Measurements from ENCODE around the gene USF1.
"Not testable (repeated sequence)": the region's sequence is repeated elsewhere in the genome, so short reads cannot be mapped to it uniquely, and the experiment has no call there.

- TF ChIP-seq, protein P1, sequence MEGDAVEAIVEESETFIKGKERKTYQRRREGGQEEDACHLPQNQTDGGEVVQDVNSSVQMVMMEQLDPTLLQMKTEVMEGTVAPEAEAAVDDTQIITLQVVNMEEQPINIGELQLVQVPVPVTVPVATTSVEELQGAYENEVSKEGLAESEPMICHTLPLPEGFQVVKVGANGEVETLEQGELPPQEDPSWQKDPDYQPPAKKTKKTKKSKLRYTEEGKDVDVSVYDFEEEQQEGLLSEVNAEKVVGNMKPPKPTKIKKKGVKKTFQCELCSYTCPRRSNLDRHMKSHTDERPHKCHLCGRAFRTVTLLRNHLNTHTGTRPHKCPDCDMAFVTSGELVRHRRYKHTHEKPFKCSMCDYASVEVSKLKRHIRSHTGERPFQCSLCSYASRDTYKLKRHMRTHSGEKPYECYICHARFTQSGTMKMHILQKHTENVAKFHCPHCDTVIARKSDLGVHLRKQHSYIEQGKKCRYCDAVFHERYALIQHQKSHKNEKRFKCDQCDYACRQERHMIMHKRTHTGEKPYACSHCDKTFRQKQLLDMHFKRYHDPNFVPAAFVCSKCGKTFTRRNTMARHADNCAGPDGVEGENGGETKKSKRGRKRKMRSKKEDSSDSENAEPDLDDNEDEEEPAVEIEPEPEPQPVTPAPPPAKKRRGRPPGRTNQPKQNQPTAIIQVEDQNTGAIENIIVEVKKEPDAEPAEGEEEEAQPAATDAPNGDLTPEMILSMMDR (conservative IDR thresholded peaks at IDR 0.05; ENCODE audit: low read length): not testable (repeated sequence)
- not testable (repeated sequence) for TF ChIP-seq EZH2phosphoT487 (IDR thresholded peaks at IDR 0.05; ENCODE audit: borderline replicate concordance, low read depth, low read length)
Observed at GRCh38 chr1:161063936-161064335, 18.2 kb upstream of the USF1 start.
